GM13976 (cell line): ENCODE results near the gene ARHGAP35.
"Not testable (repeated sequence)": the region's sequence is repeated elsewhere in the genome, so short reads cannot be mapped to it uniquely, and the experiment has no call there.

ENCODE experiments used
- DNase-seq: peaks from one replicate; pipeline ENCODE4 v3.0.0; 2012; ENCODE audit warnings: low spot score
- CTCF ChIP-seq: IDR thresholded peaks from 2 replicates; pipeline ENCODE4 v1.5.1; 2012; ENCODE audit warnings: borderline replicate concordance, mild to moderate bottlenecking; ENCODE audit not compliant: insufficient read depth; ENCODE audit errors: extremely low read depth, missing control alignments, control extremely low read depth
- in situ Hi-C: fragments of 300-500 bp; cut with MboI; formaldehyde crosslinking; loops from one replicate; pipeline ENCODE4 v1.12.0; 2022; ENCODE audit warnings: low sequenced_read_pairs, mixed read lengths, inconsistent platforms; ENCODE audit not compliant: unreplicated experiment

ARHGAP35 gene

DNA sequence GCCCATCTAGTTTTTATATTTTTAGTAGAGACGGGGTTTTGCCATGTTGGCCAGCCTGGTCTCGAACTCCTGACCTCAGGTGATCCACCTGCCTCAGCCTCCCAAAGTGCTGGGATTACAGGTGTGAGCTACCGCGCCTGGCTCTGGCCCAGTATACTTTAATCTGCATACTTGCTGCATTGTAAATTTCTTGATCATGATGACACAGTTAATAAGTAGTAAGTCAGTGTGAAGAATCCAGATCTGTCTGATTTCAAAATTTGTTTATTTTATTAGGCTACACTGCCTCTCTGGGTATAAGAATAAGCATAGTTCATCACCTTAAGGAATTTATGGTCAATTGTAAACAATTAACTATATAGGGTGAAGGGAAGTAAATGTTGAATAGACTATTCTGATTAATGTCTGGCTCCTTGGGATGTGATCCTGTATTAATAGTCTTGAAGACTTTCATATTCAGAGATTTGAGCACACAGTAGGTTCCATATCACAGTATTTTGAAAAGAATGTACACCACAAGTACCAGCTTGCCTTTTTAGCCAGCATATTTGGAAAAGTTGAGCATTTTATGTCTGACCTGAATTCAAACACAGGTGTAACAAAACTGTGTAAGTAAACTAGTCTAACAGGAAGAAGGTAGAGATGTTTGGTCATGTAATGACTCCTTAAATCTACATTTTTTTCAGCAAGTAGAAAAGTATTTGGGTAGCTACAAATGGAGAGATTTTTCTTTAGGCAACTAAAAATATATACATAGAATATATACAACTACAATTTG, 7.4 kb downstream of the ARHGAP35 start:
- no peak for TF ChIP-seq CTCF
- no peak for DNase-seq
- in situ Hi-C loops: no loop called here

DNA sequence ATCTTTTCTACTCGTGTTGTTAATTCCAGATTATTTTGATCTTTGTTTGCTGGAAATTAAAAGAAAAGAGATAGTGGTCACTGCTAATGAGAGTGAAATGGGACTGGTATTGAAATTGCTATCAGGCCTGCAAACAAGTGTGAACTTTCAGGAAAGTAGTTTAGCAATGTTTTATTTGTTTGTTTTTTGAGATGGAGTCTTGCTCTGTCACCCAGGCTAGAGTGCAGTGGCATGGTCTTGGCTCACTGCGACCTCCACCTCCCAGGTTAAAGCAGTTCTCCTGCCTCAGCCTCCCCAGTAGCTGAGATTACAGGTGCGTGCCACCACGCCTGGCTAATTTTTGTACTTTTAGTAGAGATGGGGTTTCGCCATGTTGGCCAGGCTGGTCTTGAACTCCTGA, 10.4 kb downstream of the ARHGAP35 start:
- in situ Hi-C loops, DNase-seq: not testable (repeated sequence)

DNA sequence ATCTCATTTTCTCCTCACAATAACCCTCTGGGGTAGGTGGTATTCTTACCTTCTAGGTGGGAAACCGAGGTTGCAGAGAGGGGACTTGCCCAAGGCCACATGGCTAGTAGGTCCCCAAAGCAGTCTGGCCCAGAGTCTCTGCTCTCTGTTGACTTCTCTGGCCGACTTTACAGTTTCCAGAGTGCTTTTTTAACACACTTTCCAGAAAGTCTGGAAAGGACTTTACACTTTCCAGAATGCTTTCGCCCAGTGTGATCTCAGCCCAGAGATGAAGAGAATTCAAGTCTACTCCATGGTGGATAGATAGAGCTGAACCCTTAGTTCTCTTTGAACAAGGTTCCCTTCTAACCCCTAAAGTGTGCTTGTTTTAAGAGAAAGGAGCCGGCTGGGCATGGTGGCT, 12.2 kb downstream of the ARHGAP35 start:
- in situ Hi-C loops: no loop called here
- no peak for DNase-seq
- no peak for TF ChIP-seq CTCF

GRCh38 chr19:46875234-46875633, 14.4 kb downstream of the ARHGAP35 start:
- TF ChIP-seq CTCF: no peak
- in situ Hi-C loops: no loop called here
- DNase-seq: no peak

DNA sequence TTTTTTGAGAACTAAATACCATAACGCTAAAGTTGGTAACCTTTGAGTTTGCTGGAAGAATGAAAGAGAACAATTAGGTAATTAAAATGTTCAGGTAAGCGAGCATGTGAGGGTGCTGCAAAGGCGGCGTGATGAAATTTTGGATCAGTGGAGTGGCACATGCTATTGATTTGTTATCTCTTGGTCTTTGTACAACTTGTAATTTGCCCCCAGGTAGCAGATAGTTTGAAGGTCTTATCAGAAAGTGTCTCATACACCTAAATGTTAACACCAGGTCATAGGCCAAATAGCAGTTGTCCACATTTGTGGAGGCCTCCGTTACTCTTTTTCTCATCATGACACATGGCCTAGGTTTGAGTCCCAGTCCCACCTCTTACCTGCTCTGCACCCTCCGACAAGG, 14.9 kb downstream of the ARHGAP35 start:
- in situ Hi-C loops: no loop called here
- DNase-seq: no peak
- no peak for TF ChIP-seq CTCF

- no peak for TF ChIP-seq CTCF
- in situ Hi-C loops: no loop called here
- DNase-seq: no peak
These were observed 18.0 kb downstream of the ARHGAP35 start for GRCh38 chr19:46878613-46879375.

- in situ Hi-C loops: no loop called here
- no peak for DNase-seq
- TF ChIP-seq CTCF: no peak
These were observed 19.6 kb downstream of the ARHGAP35 start for GRCh38 chr19:46880431-46880830.
